Heart right ventricle (tissue), 16 donors: Measurements from ENCODE around the gene MAPRE2. TPM values are rescaled to one million over a fixed set of nuclear protein-coding genes. Genes with fewer than 3 reads are reported as not detected.

Experiments
- ATAC-seq, 8 donors: fragments of 200-7000 bp; cut with Tn5 transposase; one replicate each; pipeline ENCODE4 v1.9.1; 2020; ENCODE audit warnings: mild to moderate bottlenecking in 8 of 8, moderate library complexity in 8 of 8, moderate number of reproducible peaks in 1 of 8
- DNase-seq, 2 donors: peaks; one replicate each; pipeline ENCODE4 v3.0.0-alpha.2; 2020
- H3K27ac ChIP-seq, 10 donors: fragments of 200-600 bp; sonication (generic) in 2 of 10; one replicate each; pipeline versions ENCODE4 v1.5.0 to v1.8.0; 2020 to 2022; ENCODE audit warnings: mild to moderate bottlenecking in 3 of 10
- H3K27me3 ChIP-seq, 7 donors: fragments of 200-600 bp; one replicate each; pipeline ENCODE4 v1.8.0; 2021 to 2022; ENCODE audit warnings: mild to moderate bottlenecking in 2 of 7
- H3K36me3 ChIP-seq, 9 donors: fragments of 200-600 bp; sonication (generic) in 1 of 9; one replicate each; pipeline versions ENCODE4 v1.5.0 to v1.8.0; 2020 to 2022; ENCODE audit warnings: mild to moderate bottlenecking in 2 of 9
- H3K4me1 ChIP-seq, 9 donors: fragments of 200-600 bp; sonication (generic) in 1 of 9; one replicate each; pipeline versions ENCODE4 v1.5.0 to v1.8.0; 2020 to 2022; ENCODE audit warnings: mild to moderate bottlenecking in 4 of 9
- H3K4me3 ChIP-seq, 10 donors: fragments of 200-600 bp; sonication (generic) in 2 of 10; one replicate each; pipeline versions ENCODE4 v1.5.0 to v1.8.0; 2020 to 2022; ENCODE audit warnings: mild to moderate bottlenecking in 7 of 10, moderate library complexity in 2 of 10
- H3K9me3 ChIP-seq, 11 donors: fragments of 200-600 bp in 10 of 11; sonication (generic) in 2 of 11; one replicate each; pipeline versions ENCODE4 v1.5.0 to v1.8.0; 2013 to 2022; ENCODE audit warnings: mild to moderate bottlenecking in 2 of 11, control low read depth in 1 of 11, moderate library complexity in 1 of 11
- CTCF ChIP-seq, 9 donors: fragments of 200-600 bp; sonication (generic) in 2 of 9; IDR thresholded peaks; one replicate each; pipeline versions ENCODE4 v1.5.0 to v1.8.0; 2021 to 2022; ENCODE audit warnings: antibody characterized with exemption in 9 of 9, mild to moderate bottlenecking in 5 of 9, moderate library complexity in 1 of 9
- WGBS, 2 donors: extraction: QIAGEN DNeasy Blood & Tissue Kit; methylation state at CpG; one replicate each; pipeline ENCODE4 v1.1.7; 2013; ENCODE audit warnings: inconsistent platforms in 1 of 2; 5-methylcytosine and 5-hydroxymethylcytosine counted together
- intact Hi-C, 10 donors: fragments of 100-400 bp; cut with DNase I; formaldehyde crosslinking; loops; one replicate each; pipeline versions ENCODE4 v1.11.1 to v1.14.2; 2022
- polyA plus RNA-seq, 2 donors: library from polyadenylated mRNA; stranded (reverse); fragments of 200-250 nt; gene quantifications; one replicate each; pipeline ENCODE4 v1.2.3, GENCODE V29; 2013
- total RNA-seq, 10 donors: library from RNA; stranded (reverse); fragmentation: NEBNext Ultra II Directional in 3 of 10; extraction: Animal tissue kit (Norgen Biotek cat#: 25700) in 3 of 10; gene quantifications; one replicate each; pipeline versions ENCODE4 v1.2.1 to v1.2.4, GENCODE V29; 2021 to 2023
- donor health status: Arrhythmogenic right ventricular cardiomyopathy.
- donor health status: ischemic (EF 13 %, LVEDD 7.1; RV severe dilation, severe dysfunction).
- donor health status: healthy with polysubstance abuse.
- donor health status: DM: no; HTN: yes; CAD: no.
- donor health status: DM: no; HTN: no; CAD: no.
- donor health status: ischemic (EF 25% LVEDD 6.9; RV normal size, moderate dysfunction).
- donor health status: ischemic (EF 25% LVEDD 5.7; RV mildly dilated, moderate dysfunction).
- donor health status: healthy.
- donor health status: DM: yes; HTN: yes; CAD: no.
- donor health status: Ischemic cardiomyopathy.
- donor health status: ischemic (EF 35%, LVEDD 5.7; RV mildly dilated, moderate dysfunction).
- donor health status: nonischemic (EF 11% LVEDD 7.7; RV severe dilation, severe dysfunction).
- donor health status: DM: yes; HTN: yes; CAD: no.
- donor health status: PGD.
- donor health status: ischemic (EF 29% LVEDD 5.4; RV normal size, mild dysfunction).
- donor health status: nonischemic (EF 23%, LVEDD 6.1; RV moderate dilation, normal function).

Gene MAPRE2
- total and polyA plus RNA-seq, 12 donors = 31.7 to 211 (median 130) TPM

- Histone ChIP-seq H3K27ac (no peak overlapping the region), H3K36me3 (no peaks in the 10 kb centered on the region), H3K4me3 (no peak overlapping the region), H3K4me1 (peaks cover 0 to 23% (median 0%) of the 10 kb centered on the region in 9 donors), H3K27me3 (no peaks in the 10 kb centered on the region), H3K9me3 (peaks cover 0 to 12% (median 0%) of the 10 kb centered on the region in 11 donors)
- intact Hi-C loops = no loop called here
- no peak for ATAC-seq
- no peak for TF ChIP-seq CTCF (IDR thresholded peaks at IDR 0.05)
- DNase-seq = no peak
- 97% methylated on average over 3 of the region's 3 CpGs for WGBS, 2 donors
Measured at GRCh38 chr18:35172009-35172408, 130.8 kb downstream of the MAPRE2 start.

GRCh38 chr18:35172451-35173035 is 131.3 kb downstream of the MAPRE2 start:
- DNase-seq (no peak), ATAC-seq (no peak)
- Histone ChIP-seq H3K36me3 (no peaks in the 10 kb centered on the region), H3K9me3 (peaks cover 0 to 14% (median 0%) of the 10 kb centered on the region in 11 donors), H3K27me3 (no peaks in the 10 kb centered on the region), H3K4me1 (peaks cover 0 to 23% (median 0%) of the 10 kb centered on the region in 9 donors), H3K27ac (no peak overlapping the region), H3K4me3 (no peak overlapping the region)
- TF ChIP-seq CTCF (IDR thresholded peaks at IDR 0.05) = no peak
- intact Hi-C loops = no loop called here
- 67 to 84% methylated on average over 2 of the region's 2 CpGs for WGBS, 2 donors

- peaks cover 0 to 14% (median 0%) of the 10 kb centered on the region in 11 donors for H3K9me3 ChIP-seq
Measured at GRCh38 chr18:35174093-35174731, 133.0 kb downstream of the MAPRE2 start.

GRCh38 chr18:35174745-35175144 is 133.5 kb downstream of the MAPRE2 start:
- Histone ChIP-seq H3K9me3 (peaks cover 0 to 14% (median 0%) of the 10 kb centered on the region in 11 donors), H3K27me3 (no peaks in the 10 kb centered on the region), H3K27ac (no peak overlapping the region), H3K36me3 (no peaks in the 10 kb centered on the region), H3K4me1 (peaks cover 0 to 23% (median 0%) of the 10 kb centered on the region in 9 donors), H3K4me3 (no peak overlapping the region)
- no peak for TF ChIP-seq CTCF (IDR thresholded peaks at IDR 0.05)
- ATAC-seq (no peak), DNase-seq (no peak)
- 96 to 97% methylated on average over 2 of the region's 2 CpGs for WGBS, 2 donors
- intact Hi-C loops = no loop called here

More at GRCh38 chr18:35174093-35174731, 133.0 kb downstream of the MAPRE2 start:
- ATAC-seq = peak in 1 of 8 donors; percentile 39
- Histone ChIP-seq H3K27me3 (no peaks in the 10 kb centered on the region), H3K4me1 (peaks cover 0 to 23% (median 0%) of the 10 kb centered on the region in 9 donors), H3K4me3 (no peak overlapping the region), H3K36me3 (no peaks in the 10 kb centered on the region), H3K27ac (no peak overlapping the region)
- no peak for DNase-seq
- no peak for TF ChIP-seq CTCF (IDR thresholded peaks at IDR 0.05)
- WGBS, 2 donors = 32 to 47% methylated on average over 5 of the region's 5 CpGs
- intact Hi-C loops = no loop called here
